Fibroblast of the aortic adventitia (primary cell): ENCODE results near the gene THBD. TPM values are rescaled to one million over a fixed set of nuclear protein-coding genes. Genes with fewer than 3 reads are reported as not detected.

Experiments
- DNase-seq: peaks from one replicate; pipeline ENCODE4 v3.0.0-alpha.2; 2010; ENCODE audit warnings: low read depth
- H3K4me3 ChIP-seq: 2 replicates; pipeline ENCODE4 v1.5.1; 2011; ENCODE audit warnings: low read depth, mild to moderate bottlenecking, control low read depth, low read length, moderate library complexity
- total RNA-seq: library from RNA; depleted of rRNA; stranded (reverse); fragments of >200 nt; gene quantifications from 2 replicates; pipeline ENCODE4 v1.2.3, GENCODE V29; 2012; ENCODE audit warnings: low replicate concordance
- TF ChIP-seq, protein P1 (sequence below): IDR thresholded peaks from 2 replicates; pipeline ENCODE4 v1.5.1; 2011; ENCODE audit warnings: mild to moderate bottlenecking, low read length, control low read depth, inconsistent platforms; ENCODE audit not compliant: insufficient read depth

THBD gene
- total RNA-seq, 1 donor = 128 TPM

DNA sequence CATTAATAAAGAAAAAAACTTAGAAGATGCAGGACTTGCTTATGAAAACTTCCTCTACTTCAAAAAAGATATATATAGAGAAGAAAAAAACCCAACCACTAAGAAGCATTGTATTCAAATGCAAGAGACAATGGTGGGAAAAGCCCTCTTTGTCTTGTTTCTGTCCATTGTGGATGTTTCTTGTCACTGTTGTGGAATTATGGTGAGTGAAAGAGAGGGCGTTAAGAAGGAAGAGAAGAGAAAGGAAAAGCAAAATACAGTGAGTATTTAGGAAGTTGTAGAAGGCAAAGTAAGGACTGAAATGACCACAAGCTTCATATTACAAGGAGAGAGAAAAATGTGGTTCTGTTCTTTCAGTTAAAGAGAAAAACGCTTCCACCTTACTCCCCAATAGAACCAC lies 14.1 kb upstream of the THBD start:
- no peak for DNase-seq
- H3K4me3 ChIP-seq = no peak overlapping the region
- TF ChIP-seq, protein P1, sequence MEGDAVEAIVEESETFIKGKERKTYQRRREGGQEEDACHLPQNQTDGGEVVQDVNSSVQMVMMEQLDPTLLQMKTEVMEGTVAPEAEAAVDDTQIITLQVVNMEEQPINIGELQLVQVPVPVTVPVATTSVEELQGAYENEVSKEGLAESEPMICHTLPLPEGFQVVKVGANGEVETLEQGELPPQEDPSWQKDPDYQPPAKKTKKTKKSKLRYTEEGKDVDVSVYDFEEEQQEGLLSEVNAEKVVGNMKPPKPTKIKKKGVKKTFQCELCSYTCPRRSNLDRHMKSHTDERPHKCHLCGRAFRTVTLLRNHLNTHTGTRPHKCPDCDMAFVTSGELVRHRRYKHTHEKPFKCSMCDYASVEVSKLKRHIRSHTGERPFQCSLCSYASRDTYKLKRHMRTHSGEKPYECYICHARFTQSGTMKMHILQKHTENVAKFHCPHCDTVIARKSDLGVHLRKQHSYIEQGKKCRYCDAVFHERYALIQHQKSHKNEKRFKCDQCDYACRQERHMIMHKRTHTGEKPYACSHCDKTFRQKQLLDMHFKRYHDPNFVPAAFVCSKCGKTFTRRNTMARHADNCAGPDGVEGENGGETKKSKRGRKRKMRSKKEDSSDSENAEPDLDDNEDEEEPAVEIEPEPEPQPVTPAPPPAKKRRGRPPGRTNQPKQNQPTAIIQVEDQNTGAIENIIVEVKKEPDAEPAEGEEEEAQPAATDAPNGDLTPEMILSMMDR = no peak

- H3K4me3 ChIP-seq = no peak overlapping the region
- TF ChIP-seq, protein P1 = no peak
Observed at GRCh38 chr20:23063168-23063567, 13.7 kb upstream of the THBD start.

DNA sequence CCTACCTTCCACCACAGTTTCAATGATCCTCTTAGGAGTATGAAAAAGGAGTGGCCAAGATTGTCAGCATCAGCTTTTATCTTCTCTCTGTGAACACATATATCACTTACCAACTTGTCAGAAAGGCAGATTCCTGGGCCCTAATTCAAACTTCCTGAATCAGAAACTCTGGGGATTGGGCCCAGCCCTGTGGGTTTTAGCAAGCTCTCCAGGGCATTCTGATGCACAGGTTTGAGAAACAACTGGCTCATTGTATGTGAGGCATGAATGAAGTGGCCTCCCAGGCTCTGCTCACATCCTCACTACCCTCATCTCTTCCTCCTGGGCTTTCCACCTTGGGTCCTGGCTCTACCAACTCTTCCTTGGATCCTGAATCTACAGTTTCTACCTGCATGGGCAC lies 13.2 kb upstream of the THBD start:
- no peak overlapping the region for H3K4me3 ChIP-seq
- peak; percentile 64 for DNase-seq

More at GRCh38 chr20:23063168-23063567, 13.7 kb upstream of the THBD start:
- no peak for DNase-seq

DNA sequence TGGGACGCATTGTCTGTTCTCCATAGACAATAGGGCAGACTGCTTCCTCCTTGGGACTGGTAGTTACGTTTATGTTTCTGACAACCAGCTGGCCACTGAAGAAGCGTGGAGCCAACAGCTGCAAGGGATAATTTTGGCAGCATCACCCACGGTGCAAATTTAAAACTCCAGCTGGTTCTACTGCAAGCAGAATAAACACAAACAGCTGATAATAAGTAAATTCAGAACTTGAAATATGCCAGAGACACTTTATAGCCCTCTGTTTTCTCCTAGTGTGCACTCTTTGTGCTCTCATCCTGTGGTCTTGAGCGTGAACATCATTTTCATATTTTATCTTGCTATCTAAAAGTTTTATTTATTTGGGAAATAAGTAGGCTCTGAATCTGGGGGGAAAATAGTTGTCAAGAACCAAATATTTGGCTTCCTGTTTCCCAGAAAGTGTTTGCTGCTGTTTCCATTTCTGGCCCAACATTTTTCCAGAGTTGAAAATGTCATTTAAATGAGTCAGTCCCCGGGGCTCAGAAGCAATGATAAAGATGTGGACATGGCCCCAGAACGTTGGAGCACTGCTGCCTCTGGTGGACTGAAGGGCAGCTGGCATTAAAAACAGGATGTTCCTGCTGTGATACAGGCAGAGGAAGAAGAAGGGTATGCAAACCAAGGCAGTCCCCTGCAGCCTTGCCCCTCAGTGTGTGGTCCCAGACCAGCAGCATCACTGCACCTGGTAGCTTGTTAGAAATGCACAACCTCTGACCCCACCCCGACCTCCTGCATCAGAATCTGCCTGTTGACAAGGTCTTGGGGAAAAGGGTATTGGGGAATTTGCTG lies 12.5 kb upstream of the THBD start:
- TF ChIP-seq, protein P1 = peak; percentile 82
- DNase-seq = peak; percentile 91
- no peak overlapping the region for H3K4me3 ChIP-seq

More for the DNA sequence above, 13.2 kb upstream of the THBD start:
- TF ChIP-seq, protein P1 = no peak

GRCh38 chr20:23061262-23061661 lies 11.8 kb upstream of the THBD start:
- no peak for DNase-seq
- TF ChIP-seq, protein P1 = no peak
- H3K4me3 ChIP-seq = no peak overlapping the region

GRCh38 chr20:23060629-23061028 lies 11.2 kb upstream of the THBD start:
- DNase-seq = no peak
- no peak overlapping the region for H3K4me3 ChIP-seq
- TF ChIP-seq, protein P1 = no peak

DNA sequence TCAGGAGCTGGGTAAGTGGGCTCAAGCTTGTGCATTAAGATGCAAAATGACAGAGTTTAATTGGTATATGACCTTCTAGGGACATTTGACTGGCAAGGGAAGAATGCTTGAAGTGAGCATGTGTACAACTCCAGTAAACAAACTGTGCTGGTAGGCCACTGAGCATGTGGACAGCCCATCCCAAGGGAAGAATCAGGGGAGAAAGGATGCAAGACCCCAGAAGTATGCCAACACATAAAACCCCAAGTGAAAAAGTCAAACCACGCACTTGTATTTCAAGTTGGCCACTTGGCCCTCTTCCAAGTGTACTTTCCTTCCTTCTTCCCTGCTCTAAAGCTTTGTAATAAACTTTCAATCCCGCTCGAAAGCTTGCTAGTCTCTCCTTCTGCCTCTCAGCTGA lies 10.4 kb upstream of the THBD start:
- H3K4me3 ChIP-seq = no peak overlapping the region
- TF ChIP-seq, protein P1 = no peak
- no peak for DNase-seq
